Transverse colon (tissue), 4 donors: ENCODE data around the gene HOXB6. TPM values are rescaled to one million over a fixed set of nuclear protein-coding genes. Genes with fewer than 3 reads are reported as not detected.
A peak's percentile ranks its signal among the peaks of the same experiment; 100 is the strongest.

ENCODE experiments used
- DNase-seq: peaks from one replicate; pipeline ENCODE4 v3.0.0-alpha.2; 2019
- H3K27ac ChIP-seq, 4 donors: fragments of 200-600 bp; sonication (generic); 2 replicates each; pipeline ENCODE4 v1.5.1; 2016 to 2018; ENCODE audit warnings: inconsistent platforms in 4 of 4
- H3K27me3 ChIP-seq: fragments of 200-600 bp; sonication (generic); 2 replicates; pipeline ENCODE4 v1.5.1; 2017; ENCODE audit warnings: inconsistent platforms
- H3K36me3 ChIP-seq, 4 donors: fragments of 200-600 bp; sonication (generic); 2 replicates each; pipeline ENCODE4 v1.5.1; 2017 to 2019; ENCODE audit warnings: inconsistent platforms in 4 of 4
- H3K4me1 ChIP-seq, 4 donors: fragments of 200-600 bp; sonication (generic); 2 replicates each; pipeline ENCODE4 v1.5.1; 2017 to 2020; ENCODE audit warnings: inconsistent platforms in 4 of 4
- H3K4me3 ChIP-seq, 4 donors: fragments of 200-600 bp; sonication (generic); 1 replicate in 1 of 4; 2 replicates in 3 of 4; pipeline versions ENCODE4 v1.5.1 to v1.6.1; 2017 to 2019; ENCODE audit warnings: inconsistent platforms in 4 of 4
- H3K9me3 ChIP-seq, 2 donors: fragments of 200-600 bp; sonication (generic); 2 replicates each; pipeline ENCODE4 v1.5.1; 2017 to 2019; ENCODE audit warnings: inconsistent platforms in 2 of 2
- CTCF ChIP-seq, 5 experiments: fragments of 200-600 bp in 3 of 5; fragments of 450-650 bp in 2 of 5; sonication (generic) in 3 of 5; IDR thresholded peaks; 1 replicate in 2 of 5; 2 replicates in 3 of 5; pipeline ENCODE4 v1.5.1; 2016 to 2017; ENCODE audit warnings: antibody characterized with exemption in 5 of 5, inconsistent platforms in 3 of 5, mild to moderate bottlenecking in 2 of 5, moderate library complexity in 1 of 5
- EP300 ChIP-seq: sonication (generic); formaldehyde crosslinking; IDR thresholded peaks from one replicate; pipeline ENCODE4 v1.6.1; 2017; ENCODE audit warnings: antibody characterized with exemption, low read depth
- POLR2A ChIP-seq: fragments of 450-650 bp; IDR thresholded peaks from one replicate; pipeline ENCODE4 v1.6.1; 2016; ENCODE audit warnings: antibody characterized with exemption, mild to moderate bottlenecking, moderate library complexity
- POLR2AphosphoS5 ChIP-seq, 3 donors: sonication (generic); formaldehyde crosslinking; IDR thresholded peaks; one replicate each; pipeline ENCODE4 v1.6.1; 2016; ENCODE audit warnings: antibody characterized with exemption in 3 of 3
- WGBS, 2 donors: methylation state at CpG; one replicate each; pipeline ENCODE4 v1.1.5; 2018; ENCODE audit warnings: low coverage in 1 of 2; 5-methylcytosine and 5-hydroxymethylcytosine counted together
- in situ Hi-C, 4 donors: fragments of 200-750 bp; cut with MboI; loops; one replicate each; pipeline versions ENCODE4 v1.15.0 to v1.15.1; 2017; ENCODE audit warnings: low sequenced_read_pairs in 3 of 4, low pct_ligation_motif_present in 1 of 4, low pct_unique_long_range_greater_than_20kb in 1 of 4
- intact Hi-C: fragments of 100-400 bp; cut with DNase I; formaldehyde crosslinking; loops from one replicate; pipeline ENCODE4 v1.15.1; 2023; ENCODE audit warnings: low total_unique reads
- small RNA-seq, 4 donors: library from RNA; depleted of rRNA; stranded (forward); fragments of <200 nt; gene quantifications; one replicate each; pipeline ENCODE3, GENCODE V24; 2016
- total RNA-seq, 4 donors: library from RNA; depleted of rRNA; stranded (reverse); fragments of >200 nt; gene quantifications; one replicate each; pipeline ENCODE4 v1.1.0, GENCODE V29; 2016

Gene HOXB6
- total RNA-seq, 4 donors from 2014 or later: 42.7 to 78.4 (median 62.5) TPM

DNA sequence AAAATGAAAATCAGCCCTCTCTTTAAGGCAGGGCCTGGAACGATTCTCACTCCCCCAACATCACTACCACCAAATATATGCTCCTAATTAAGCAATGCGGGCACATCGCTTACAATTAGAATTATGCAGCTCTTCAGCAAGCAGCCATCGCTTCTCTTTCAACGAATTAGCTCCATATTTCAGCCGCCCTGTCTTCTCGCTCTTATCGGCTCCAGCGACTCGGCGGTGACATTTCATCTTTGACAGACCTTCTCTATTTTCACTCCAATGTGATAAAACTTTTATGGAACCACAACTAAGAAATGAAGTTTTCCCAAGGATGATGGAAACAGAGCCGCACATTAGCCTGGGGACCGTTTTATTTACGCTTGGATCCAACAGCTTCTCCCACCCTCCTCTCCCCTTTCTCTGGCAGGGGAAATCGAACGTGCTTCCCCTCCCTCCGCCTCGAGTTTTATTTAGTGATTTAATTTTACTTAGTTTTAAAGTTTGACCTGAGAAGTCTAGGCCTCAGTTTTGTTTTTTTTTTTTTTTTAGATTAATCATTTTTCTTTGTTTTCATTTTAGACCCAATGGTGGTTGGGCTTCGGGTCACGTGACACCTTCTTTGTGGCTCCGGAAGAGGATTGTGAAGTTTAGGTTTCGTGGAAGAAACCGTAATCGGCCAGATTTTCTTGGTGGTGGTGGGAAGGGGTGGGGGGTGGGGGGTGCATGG, 56.8 kb downstream of the HOXB6 start:
- Histone ChIP-seq H3K4me1 (peaks cover 22 to 81% (median 43%) of the 10 kb centered on the region in 4 donors), H3K27me3 (peaks cover 4% of the 10 kb centered on the region), H3K9me3 (no peaks in the 10 kb centered on the region), H3K27ac (peak overlapping the region; percentile 89 to 95 (median 94)), H3K4me3 (peak overlapping the region in 1 of 4 donors; percentile 17), H3K36me3 (no peaks in the 10 kb centered on the region)
- intact Hi-C loops: no loop called here
- WGBS, 2 donors: 51 to 55% methylated on average over 18 to 24 of the region's 24 CpGs
- in situ Hi-C loops: no loop called here
- no peak for DNase-seq
- TF ChIP-seq CTCF (IDR thresholded peaks at IDR 0.05) (no peak), EP300 (no peak), POLR2A (no peak), POLR2AphosphoS5 (IDR thresholded peaks at IDR 0.05) (no peak)

DNA sequence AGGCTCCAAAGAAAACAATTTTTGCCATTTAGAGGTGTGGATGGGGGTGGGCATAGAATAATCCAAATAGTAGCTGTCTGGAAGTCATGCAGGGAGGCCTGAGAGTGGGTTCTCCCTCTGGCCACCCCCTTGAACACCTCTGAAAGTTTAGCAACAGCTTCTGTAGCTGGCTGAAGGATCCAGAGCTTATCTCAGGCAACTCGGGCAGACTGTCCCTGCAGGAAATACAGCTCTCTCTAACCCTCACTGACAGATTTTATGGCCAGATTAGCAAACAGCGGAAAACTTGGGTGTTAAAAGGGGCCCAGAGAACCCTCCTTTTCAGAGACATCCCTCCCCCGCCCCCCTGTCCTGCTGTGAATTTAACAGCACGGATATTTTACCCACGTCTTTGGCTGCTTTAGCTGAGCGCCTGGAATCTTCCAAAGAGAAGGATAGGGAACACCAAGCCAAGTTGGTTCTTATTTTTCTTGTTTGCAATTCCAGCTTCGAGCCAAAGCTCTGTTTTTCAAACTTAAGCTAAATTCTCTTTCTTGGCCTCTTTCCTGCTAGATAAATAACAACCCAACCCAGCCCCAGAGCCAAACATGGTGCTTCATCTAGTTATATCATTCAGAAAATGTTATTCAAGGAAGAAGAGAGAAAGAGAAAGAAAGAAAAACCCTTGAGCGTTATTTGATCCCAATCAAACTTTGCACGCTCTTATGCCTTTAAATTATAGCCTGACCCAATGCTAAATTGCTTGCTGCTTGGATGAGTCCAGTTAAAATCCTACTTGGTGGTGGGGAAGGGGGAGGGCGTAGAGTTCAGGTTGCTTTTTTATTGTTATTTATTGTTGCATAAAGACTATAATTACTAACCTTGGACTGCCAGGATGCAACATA, 57.6 kb downstream of the HOXB6 start:
- WGBS, 2 donors: 19 to 21% methylated on average over 5 to 10 of the region's 10 CpGs
- H3K27ac ChIP-seq: peak overlapping the region; percentile 89 to 95 (median 94)
- peaks cover 12% of the 10 kb centered on the region for H3K27me3 ChIP-seq

DNA sequence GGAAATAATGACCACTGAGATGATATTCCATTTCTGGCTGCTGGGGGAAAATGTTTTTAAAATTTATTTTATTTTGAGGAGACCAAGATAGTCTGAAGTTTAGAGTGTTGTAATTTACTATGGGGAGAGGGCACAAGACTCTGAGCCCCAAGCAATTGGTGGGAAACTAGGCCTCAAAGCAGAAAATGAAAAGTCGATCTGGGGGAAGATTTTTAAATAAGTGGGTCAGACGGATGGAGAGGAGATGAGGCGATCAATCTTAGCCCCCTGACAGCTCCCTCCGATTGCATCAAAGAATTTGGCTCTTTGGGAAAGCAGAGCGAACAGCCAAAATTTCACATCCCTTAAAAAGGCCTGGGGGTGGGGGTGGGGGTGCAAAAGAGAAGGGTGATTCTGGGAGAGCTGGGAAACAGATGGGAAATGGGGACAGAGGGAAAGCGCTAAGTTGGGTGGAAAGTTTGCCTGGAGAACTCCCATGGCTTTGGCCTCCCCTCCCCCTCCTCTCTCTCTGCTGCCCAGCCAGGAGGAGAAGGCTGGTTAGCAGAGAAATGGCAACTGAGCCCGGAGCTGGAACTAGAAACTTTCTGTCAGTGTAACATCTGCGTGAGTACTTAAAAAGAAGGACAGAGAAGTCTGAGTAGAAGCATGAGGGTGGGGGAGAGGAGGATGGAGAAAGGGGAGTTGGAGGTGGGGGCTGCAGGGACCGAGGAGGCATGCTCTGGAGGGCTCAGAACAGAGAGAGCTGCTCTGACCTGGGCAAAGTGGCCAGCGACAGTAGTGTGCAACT, 58.5 kb downstream of the HOXB6 start:
- Histone ChIP-seq H3K27ac (peak overlapping the region; percentile 89 to 95 (median 94)), H3K4me1 (peaks cover 22 to 73% (median 35%) of the 10 kb centered on the region in 4 donors), H3K4me3 (peak overlapping the region in 1 of 4 donors; percentile 17), H3K9me3 (no peaks in the 10 kb centered on the region), H3K36me3 (no peaks in the 10 kb centered on the region), H3K27me3 (peaks cover 17% of the 10 kb centered on the region)
- intact Hi-C loops (no loop called here), in situ Hi-C loops (no loop called here)
- no peak for DNase-seq
- 45 to 51% methylated on average over 6 to 10 of the region's 10 CpGs for WGBS, 2 donors
- no peak for TF ChIP-seq CTCF (IDR thresholded peaks at IDR 0.05)
- TF ChIP-seq EP300: no peak

More for the DNA sequence above, 57.6 kb downstream of the HOXB6 start:
- in situ Hi-C loops: no loop called here
- Histone ChIP-seq H3K9me3 (no peaks in the 10 kb centered on the region), H3K4me1 (peaks cover 22 to 81% (median 39%) of the 10 kb centered on the region in 4 donors), H3K36me3 (no peaks in the 10 kb centered on the region), H3K4me3 (peak overlapping the region in 1 of 4 donors; percentile 17)
- intact Hi-C loops: no loop called here
- no peak for TF ChIP-seq POLR2A
- peak; percentile 21 to 30 (median 29) for TF ChIP-seq POLR2AphosphoS5 (IDR thresholded peaks at IDR 0.05)
- no peak for TF ChIP-seq EP300
- no peak for DNase-seq

Small RNA genes within 50 kb of the gene (small RNA-seq; reads per million reads assigned to genes)
- 28.4 to 150 (median 46.3) reads per million in 4 donors for gene MIR196A1

Other genes starting within 250 kb of the HOXB6 start
- 1 to 10 TPM in 3 of 4 donors, not detected in 1; 1.2 to 6.4 (median 4.9) TPM for gene SKAP1, start 174.8 kb downstream of the HOXB6 start, total RNA-seq
- not detected for gene HOXB1, start 74.0 kb downstream of the HOXB6 start, total RNA-seq
- 10 to 100 TPM in 3 of 4 donors, not detected in 1; 13.5 to 93.9 (median 13.8) TPM for gene HOXB2, start 59.9 kb downstream of the HOXB6 start, total RNA-seq
- gene HOXB4, start 26.6 kb downstream of the HOXB6 start, total RNA-seq: 1 to 10 TPM in 3 of 4 donors, not detected in 1; 1.9 to 4.8 (median 2.0) TPM
- 10 to 100 TPM; 25.7 to 57.1 (median 34.9) TPM for gene HOXB3, start 14.7 kb downstream of the HOXB6 start, total RNA-seq
- gene HOXB5, start 11.2 kb downstream of the HOXB6 start, total RNA-seq: 10 to 100 TPM; 10.5 to 35.4 (median 18.7) TPM
- gene HOXB7, start 6.0 kb upstream of the HOXB6 start, total RNA-seq: 10 to 100 TPM in 3 of 4 donors, not detected in 1; 11.2 to 20.9 (median 16.7) TPM
- 10 to 100 TPM in 2 of 4 donors, 1 to 10 TPM in 2; 1.8 to 21.3 (median 8.9) TPM for gene HOXB8, start 10.3 kb upstream of the HOXB6 start, total RNA-seq
- 10 to 100 TPM; 19.8 to 54.3 (median 29.4) TPM for gene HOXB9, start 21.4 kb upstream of the HOXB6 start, total RNA-seq
- gene PRAC1, start 117.5 kb upstream of the HOXB6 start, total RNA-seq: 1 to 10 TPM in 1 of 4 donors, not detected in 3; 4.4 TPM
- 1 to 10 TPM in 1 of 4 donors, not detected in 3; 4.1 TPM for gene PRAC2, start 118.2 kb upstream of the HOXB6 start, total RNA-seq
- 1 to 10 TPM; 1.2 to 5.7 (median 3.5) TPM for gene HOXB13, start 123.8 kb upstream of the HOXB6 start, total RNA-seq
- 10 to 100 TPM in 1 of 4 donors, 1 to 10 TPM in 3; 4.9 to 24.9 (median 7.3) TPM for gene TTLL6, start 212.2 kb upstream of the HOXB6 start, total RNA-seq
- gene CALCOCO2, start 226.0 kb upstream of the HOXB6 start, total RNA-seq: 100 to 1,000 TPM; 141 to 292 (median 207) TPM